ENCODE results near the gene SUB1.

Gene SUB1

DNA sequence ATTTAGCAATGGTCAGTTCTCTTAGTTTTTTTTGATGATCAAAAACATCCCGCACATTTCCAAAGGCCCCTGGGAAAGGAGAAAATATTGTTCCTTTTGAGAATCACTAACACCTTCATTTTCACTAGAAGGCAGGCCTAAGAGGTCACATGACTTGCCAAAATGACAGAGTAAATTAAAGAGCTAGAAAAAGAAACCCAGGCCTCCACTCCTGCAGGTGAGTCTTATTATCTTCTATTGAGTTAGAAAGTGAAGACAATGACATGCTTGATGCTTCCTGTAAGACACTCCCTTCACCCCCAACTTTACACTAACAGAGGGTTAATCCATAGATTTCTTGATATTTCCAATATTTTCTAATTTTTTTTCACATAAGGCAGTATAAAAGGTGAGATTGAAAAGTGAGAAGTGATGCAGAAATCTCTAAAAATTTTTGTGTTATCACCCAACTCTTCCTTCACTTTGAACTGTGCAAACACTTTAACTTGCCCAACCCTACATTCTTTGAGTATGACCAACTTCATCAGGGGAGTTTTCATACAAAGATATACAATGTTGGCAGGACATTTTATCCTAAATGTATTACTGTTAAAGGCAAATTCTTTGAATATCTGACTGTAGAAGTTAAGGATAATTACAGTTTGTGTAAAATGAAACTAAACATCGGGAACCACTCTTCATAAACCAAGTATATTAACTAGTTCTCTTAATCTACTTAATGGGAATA, 57.1 kb downstream of the SUB1 start:
- DNase-seq (ENCODE audit: low read depth, low spot score) = no peak

DNA sequence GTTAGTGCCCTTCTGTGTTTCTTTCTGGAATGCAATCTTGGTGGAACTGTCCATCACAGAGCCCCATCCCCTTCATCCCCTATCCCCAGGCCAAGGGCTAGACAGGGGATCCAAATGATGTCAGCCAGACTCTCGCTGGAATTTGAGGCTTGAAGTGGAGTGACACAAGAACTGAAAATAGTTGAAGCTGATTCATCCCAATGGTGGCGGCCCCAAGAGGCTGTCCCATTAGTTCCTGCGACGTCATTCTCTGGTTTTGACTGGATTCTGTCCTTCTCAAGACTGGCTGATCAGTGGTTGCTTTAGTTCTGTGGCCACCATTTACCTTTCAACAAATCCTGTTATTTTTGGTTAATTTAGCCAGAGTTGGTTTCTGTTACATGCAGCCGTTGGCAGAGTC, 59.9 kb downstream of the SUB1 start:
- no peak for DNase-seq (ENCODE audit: low read depth, low spot score)

DNA sequence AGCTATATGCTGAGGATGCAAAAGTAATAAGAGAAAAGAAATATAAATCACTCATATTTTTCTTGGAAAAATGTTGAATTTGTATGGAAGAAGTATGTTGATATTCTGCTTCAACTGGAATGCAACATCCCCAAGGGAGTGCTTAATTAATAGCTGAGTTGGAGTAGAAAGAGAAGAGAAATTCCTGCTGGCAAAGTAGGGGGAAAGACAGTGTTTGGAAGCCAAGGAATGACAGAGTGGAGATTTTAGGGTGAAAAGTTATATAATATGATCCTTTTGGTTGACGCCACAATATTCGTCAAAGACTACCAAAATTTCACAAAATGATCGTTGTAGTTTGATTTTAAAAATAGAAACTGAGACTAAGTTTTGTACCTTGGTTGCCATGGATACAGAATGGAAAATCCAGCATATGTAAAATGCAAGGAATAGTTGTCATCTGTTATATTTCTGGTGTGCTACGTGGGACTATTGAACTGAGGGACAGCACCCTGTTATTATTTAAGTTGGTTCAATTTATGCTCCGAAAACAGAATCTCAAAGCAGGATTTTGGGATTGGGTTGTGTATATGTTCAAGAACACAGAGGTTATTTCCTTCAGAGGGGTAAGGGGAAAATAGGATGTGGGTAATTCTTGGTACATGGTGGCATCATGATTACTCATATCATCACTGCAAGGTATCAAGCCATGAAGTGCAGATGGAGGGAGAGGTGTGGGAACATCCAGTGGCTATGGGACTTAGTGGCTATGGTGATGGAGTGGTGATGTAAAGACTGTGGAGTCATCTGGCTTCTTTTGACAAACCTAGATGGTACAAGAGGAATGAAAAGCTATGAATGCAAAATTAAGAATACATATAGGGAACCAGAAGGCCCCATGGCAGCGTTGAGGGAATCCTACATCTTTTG, 61.0 kb downstream of the SUB1 start:
- DNase-seq (ENCODE audit: low read depth, low spot score) = no peak

DNA sequence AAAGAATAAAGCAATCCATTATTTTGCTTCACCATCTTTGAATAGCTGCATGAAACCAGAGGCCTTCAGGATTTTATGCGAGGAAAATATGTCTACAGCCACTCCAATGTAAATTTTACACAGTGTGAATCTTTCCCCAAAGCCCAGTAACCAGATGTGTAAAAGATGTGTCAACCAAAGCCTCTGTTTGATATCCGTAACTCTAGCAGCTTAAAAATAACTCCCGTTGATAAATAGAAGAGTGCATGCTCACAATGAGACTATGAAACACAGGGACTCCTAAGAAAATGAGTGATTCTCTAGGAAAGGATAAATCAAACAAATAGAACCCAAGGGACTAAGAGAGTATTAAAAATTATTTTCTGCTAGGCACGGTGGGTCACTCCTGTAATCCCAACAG, 65.7 kb downstream of the SUB1 start:
- no peak for DNase-seq (ENCODE audit: low read depth, low spot score)

DNA sequence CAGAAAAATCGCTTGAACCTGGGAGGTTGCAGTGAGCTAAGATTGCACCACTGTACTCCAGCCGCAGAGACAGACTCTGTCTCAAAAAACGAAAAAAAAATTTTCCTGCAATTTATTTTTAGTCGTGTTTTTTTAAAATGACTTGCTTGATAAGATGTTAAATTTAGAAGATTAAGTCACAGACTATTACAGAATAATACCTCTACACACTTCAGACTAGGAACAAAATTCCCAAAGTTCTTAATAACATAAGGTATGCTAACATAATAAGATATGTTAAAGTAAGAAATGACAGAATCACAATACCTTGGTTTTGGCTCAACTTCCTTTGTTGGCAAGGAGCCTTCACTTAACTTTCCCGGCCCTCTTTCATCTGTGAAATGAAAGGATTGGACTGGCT, 66.3 kb downstream of the SUB1 start:
- DNase-seq (ENCODE audit: low read depth, low spot score) = no peak

Data from activated CD4-positive, CD25-positive, alpha-beta regulatory T cell treated with anti-CD3 and anti-CD28 coated beads, Interleukin-2, amount 50 U/mL, for 16 hours (primary cell).